H7 (cell line): ENCODE data around the gene PLEKHG7. TPM values are rescaled to one million over a fixed set of nuclear protein-coding genes. Genes with fewer than 3 reads are reported as not detected.

ENCODE experiments used
- DNase-seq: peaks from one replicate; pipeline ENCODE4 v3.0.0; 2012
- H3K27me3 ChIP-seq: 2 replicates; pipeline ENCODE4 v1.6.0; 2011; ENCODE audit warnings: mild to moderate bottlenecking, low read length; ENCODE audit not compliant: control insufficient read depth, insufficient read depth
- H3K36me3 ChIP-seq: replicated peaks from 2 replicates; pipeline ENCODE4 v1.5.1; 2011; ENCODE audit warnings: low read length; ENCODE audit not compliant: control insufficient read depth, insufficient read depth
- H3K4me3 ChIP-seq: 2 replicates; pipeline ENCODE4 v1.5.1; 2011; ENCODE audit warnings: low read depth, mild to moderate bottlenecking, control low read depth, low read length, moderate library complexity; ENCODE audit not compliant: insufficient read depth
- total RNA-seq: library from RNA; depleted of rRNA; stranded (reverse); fragments of >200 nt; shearing (Covaris generic); gene quantifications from 2 replicates; pipeline ENCODE4 v1.2.3, GENCODE V29; 2014

Gene PLEKHG7
- total RNA-seq, 1 experiment from 2014 or later = not detected

- H3K27me3 ChIP-seq = no peaks in the 10 kb centered on the region
- H3K4me3 ChIP-seq = no peak overlapping the region
- no peak for DNase-seq
- no peaks in the 10 kb centered on the region for H3K36me3 ChIP-seq
Measured at GRCh38 chr12:92726850-92727249, 24.1 kb downstream of the PLEKHG7 start.

DNA sequence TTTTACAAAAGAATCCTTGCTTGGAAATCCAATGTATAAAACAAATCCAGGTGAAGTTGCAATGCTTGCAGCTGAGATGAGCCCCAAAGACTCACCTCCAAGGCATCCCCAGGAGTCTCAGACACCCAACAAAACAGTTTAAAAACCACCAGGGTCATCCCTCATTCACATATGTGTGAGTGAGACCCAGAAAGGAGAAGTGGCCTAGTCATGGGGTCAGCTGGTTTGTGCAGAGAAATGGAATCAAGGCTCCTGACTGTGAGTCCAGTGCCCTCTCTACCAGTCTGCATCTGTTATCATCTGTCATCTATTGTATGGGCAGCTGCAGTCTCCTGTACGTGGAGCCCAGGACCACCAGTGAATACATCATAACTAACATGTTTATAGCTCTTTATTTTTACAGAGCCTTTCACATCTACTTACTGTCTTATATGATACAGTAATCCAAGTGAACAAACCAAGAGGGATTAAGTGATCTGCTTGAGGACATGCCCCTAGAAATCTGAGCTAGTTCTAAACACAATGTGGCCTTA is 27.1 kb downstream of the PLEKHG7 start:
- Histone ChIP-seq H3K27me3 (no peaks in the 10 kb centered on the region), H3K36me3 (no peaks in the 10 kb centered on the region), H3K4me3 (no peak overlapping the region)
- no peak for DNase-seq

GRCh38 chr12:92730758-92731157 is 28.0 kb downstream of the PLEKHG7 start:
- no peak for DNase-seq
- no peaks in the 10 kb centered on the region for H3K27me3 ChIP-seq
- H3K36me3 ChIP-seq = no peaks in the 10 kb centered on the region
- no peak overlapping the region for H3K4me3 ChIP-seq

- no peaks in the 10 kb centered on the region for H3K27me3 ChIP-seq
Measured at GRCh38 chr12:92732216-92732615, 29.4 kb downstream of the PLEKHG7 start.

DNA sequence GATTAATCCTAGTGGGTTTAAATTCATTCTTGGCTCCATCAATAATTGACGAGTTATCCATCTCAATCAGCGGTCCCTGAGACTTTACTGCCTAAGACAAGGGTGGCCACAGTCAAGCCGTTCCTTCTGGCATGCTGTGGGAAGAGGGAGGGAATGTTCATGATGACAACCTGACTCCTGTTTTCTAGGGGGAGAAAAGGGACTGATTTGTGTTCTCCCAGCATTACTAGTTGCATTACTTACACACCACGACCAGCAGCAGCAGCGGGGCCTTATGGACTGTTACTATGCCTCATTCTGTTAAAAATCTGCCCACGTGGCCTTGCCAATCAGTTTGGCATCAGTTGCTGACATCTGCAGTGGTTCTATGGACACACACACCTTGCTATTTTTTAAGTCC is 29.9 kb downstream of the PLEKHG7 start:
- no peaks in the 10 kb centered on the region for H3K36me3 ChIP-seq
- no peak for DNase-seq
- no peak overlapping the region for H3K4me3 ChIP-seq
- H3K27me3 ChIP-seq = no peaks in the 10 kb centered on the region

More at GRCh38 chr12:92732216-92732615, 29.4 kb downstream of the PLEKHG7 start:
- H3K36me3 ChIP-seq = no peaks in the 10 kb centered on the region
- H3K4me3 ChIP-seq = no peak overlapping the region
- DNase-seq = no peak

GRCh38 chr12:92733181-92733580 is 30.4 kb downstream of the PLEKHG7 start:
- no peaks in the 10 kb centered on the region for H3K27me3 ChIP-seq
- DNase-seq = no peak
- H3K36me3 ChIP-seq = no peaks in the 10 kb centered on the region
- H3K4me3 ChIP-seq = no peak overlapping the region

DNA sequence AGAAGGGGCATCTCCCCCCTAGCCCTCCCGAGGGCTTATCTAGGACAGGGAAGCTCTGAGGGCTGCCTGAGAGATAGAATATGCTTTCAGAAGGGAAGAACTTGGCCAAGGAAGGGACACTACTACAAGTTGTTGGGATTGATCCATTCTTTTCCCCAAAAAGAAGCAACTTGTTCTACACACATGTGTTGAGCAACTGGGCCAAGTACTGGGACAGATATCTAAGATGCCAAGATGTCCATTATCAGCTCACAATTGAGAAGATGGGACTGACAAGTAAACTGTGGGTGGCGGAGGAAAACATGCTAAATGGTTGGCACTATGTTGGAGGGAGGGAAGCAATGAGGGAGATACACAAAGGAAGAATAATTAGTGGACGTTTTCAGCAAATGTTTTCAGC is 30.9 kb downstream of the PLEKHG7 start:
- no peak for DNase-seq
- H3K4me3 ChIP-seq = no peak overlapping the region
- no peaks in the 10 kb centered on the region for H3K27me3 ChIP-seq
- no peaks in the 10 kb centered on the region for H3K36me3 ChIP-seq

DNA sequence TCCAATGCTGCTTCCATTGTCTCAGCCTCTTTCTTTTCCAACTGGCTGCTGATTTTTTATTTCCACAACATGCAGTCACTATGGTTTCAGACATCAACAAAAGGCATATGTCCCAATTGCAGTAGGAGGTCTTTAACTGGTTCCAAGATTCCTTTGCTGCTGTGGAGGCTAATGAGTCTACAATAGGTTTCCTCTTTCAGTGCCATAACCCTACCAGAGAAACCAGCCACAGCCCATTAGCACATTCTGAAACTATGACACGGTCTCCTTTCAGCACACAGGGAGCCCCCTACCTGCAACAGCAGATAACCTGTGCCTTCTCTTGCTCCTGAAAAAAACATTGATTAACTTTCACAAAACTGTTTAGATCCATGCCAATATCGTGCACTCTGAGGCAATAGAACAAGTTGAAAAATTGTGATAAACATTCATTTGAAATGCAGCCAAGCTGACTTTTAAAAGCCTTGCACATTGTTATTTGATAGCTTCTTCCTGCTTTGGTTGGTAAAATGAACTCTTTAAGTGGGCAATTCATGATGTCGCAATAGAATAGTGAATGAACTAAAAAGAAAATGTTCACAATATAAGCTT is 32.4 kb downstream of the PLEKHG7 start:
- DNase-seq = no peak
- H3K4me3 ChIP-seq = no peak overlapping the region
- H3K27me3 ChIP-seq = no peaks in the 10 kb centered on the region
- no peaks in the 10 kb centered on the region for H3K36me3 ChIP-seq

- no peaks in the 10 kb centered on the region; the same call in 1 of the 2 replicates for H3K27me3 ChIP-seq
- no peaks in the 10 kb centered on the region for H3K36me3 ChIP-seq
- no peak for DNase-seq
Measured at GRCh38 chr12:92736605-92737004, 33.8 kb downstream of the PLEKHG7 start.

GRCh38 chr12:92737855-92738850 is 35.4 kb downstream of the PLEKHG7 start:
- Histone ChIP-seq H3K36me3 (no peaks in the 10 kb centered on the region), H3K27me3 (no peaks in the 10 kb centered on the region; the same call in 1 of the 2 replicates)
- DNase-seq = no peak

More at GRCh38 chr12:92736605-92737004, 33.8 kb downstream of the PLEKHG7 start:
- H3K4me3 ChIP-seq = no peak overlapping the region

GRCh38 chr12:92739113-92739512 is 36.3 kb downstream of the PLEKHG7 start:
- Histone ChIP-seq H3K27me3 (no peaks in the 10 kb centered on the region; the same call in 1 of the 2 replicates), H3K4me3 (no peak overlapping the region), H3K36me3 (no peaks in the 10 kb centered on the region)
- no peak for DNase-seq

More at GRCh38 chr12:92737855-92738850, 35.4 kb downstream of the PLEKHG7 start:
- H3K4me3 ChIP-seq = no peak overlapping the region

DNA sequence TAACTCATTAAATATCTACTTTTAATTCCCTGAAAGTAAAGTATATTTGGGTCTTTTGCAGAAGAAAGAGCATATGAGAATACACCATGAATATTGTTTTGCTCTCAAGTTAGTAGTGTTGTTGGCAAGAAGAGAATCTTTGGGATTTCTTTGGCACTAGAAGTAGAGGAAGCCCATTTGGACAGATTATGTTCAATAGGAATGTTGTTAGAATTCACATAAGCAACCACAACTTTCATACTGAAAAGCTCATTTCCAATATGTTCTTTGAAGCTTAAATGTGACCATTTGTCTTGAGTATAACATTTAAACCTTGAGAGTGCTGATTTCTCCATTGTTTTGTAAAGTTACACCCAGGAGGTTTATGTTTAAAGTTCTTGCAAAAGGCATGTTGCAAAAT is 37.6 kb downstream of the PLEKHG7 start:
- no peaks in the 10 kb centered on the region for H3K36me3 ChIP-seq
- no peak overlapping the region for H3K4me3 ChIP-seq
- H3K27me3 ChIP-seq = no peaks in the 10 kb centered on the region; the same call in 1 of the 2 replicates
- DNase-seq = no peak

DNA sequence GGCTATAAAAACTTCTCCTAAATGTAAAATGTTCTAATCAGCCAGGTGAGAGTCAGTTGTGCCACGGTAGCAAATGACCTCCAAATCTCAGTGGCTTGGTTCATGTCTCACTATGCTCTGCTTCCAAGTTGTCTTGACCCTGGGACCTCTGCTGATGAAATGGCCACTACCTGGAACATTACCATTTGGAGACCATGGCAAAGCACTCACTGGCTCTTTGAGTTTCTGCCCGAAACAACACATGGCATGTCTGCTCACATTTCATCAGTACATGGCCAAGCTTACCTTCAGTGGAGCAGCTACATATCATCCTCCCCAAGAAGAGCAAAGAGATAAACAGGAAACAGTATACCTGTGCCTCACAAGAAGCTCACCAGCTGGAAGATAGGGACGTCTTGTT is 40.2 kb downstream of the PLEKHG7 start:
- Histone ChIP-seq H3K4me3 (no peak overlapping the region), H3K27me3 (no peaks in the 10 kb centered on the region; the same call in 1 of the 2 replicates), H3K36me3 (no peaks in the 10 kb centered on the region)
- DNase-seq = no peak

- no peak for DNase-seq
- H3K36me3 ChIP-seq = no peaks in the 10 kb centered on the region
- no peak overlapping the region for H3K4me3 ChIP-seq
- H3K27me3 ChIP-seq = no peaks in the 10 kb centered on the region
Measured at GRCh38 chr12:92745856-92746550, 43.2 kb downstream of the PLEKHG7 start.
